Pancreas (tissue), 10 donors: ENCODE data around the gene POLR2H. TPM values are rescaled to one million over a fixed set of nuclear protein-coding genes. Genes with fewer than 3 reads are reported as not detected.

Source experiments
- ATAC-seq, 4 donors: fragments of 200-7000 bp; cut with Tn5 transposase; one replicate each; pipeline versions ENCODE4 v1.8.0 to v1.9.1; 2020; ENCODE audit warnings: mild to moderate bottlenecking in 4 of 4, moderate library complexity in 4 of 4
- DNase-seq, 6 donors: peaks; one replicate each; pipeline ENCODE4 v3.0.0-alpha.2; 2020
- FAIRE-seq: peaks from 2 replicates; lab custom pipeline; 2012; peaks lifted over from hg19 to GRCh38; lab: Jason Lieb, UNC
- H3K27ac ChIP-seq, 4 donors: fragments of 200-600 bp; sonication (generic); 1 replicate in 3 of 4; 2 replicates in 1 of 4; pipeline versions ENCODE4 v1.5.0 to v1.8.0; 2020
- H3K27me3 ChIP-seq, 4 donors: fragments of 200-600 bp; one replicate each; pipeline ENCODE4 v1.8.0; 2021
- H3K36me3 ChIP-seq, 3 donors: fragments of 200-600 bp; sonication (generic) in 1 of 3; one replicate each; pipeline versions ENCODE4 v1.5.0 to v1.8.0; 2020 to 2021
- H3K4me1 ChIP-seq, 3 donors: fragments of 200-600 bp; one replicate each; pipeline ENCODE4 v1.8.0; 2021
- H3K4me3 ChIP-seq, 4 donors: fragments of 200-600 bp; sonication (generic) in 2 of 4; one replicate each; pipeline versions ENCODE4 v1.5.0 to v1.8.0; 2020 to 2021
- H3K9me3 ChIP-seq, 4 donors: fragments of 200-600 bp; one replicate each; pipeline ENCODE4 v1.8.0; 2021
- CTCF ChIP-seq, 4 donors: fragments of 200-600 bp; sonication (generic) in 3 of 4; IDR thresholded peaks; one replicate each; pipeline versions ENCODE4 v1.5.0 to v1.8.0; 2021; ENCODE audit warnings: antibody characterized with exemption in 4 of 4
- WGBS, 2 donors: extraction: QIAGEN DNeasy Blood & Tissue Kit; methylation state at CpG; one replicate each; pipeline ENCODE4 v1.1.7; 2013; 5-methylcytosine and 5-hydroxymethylcytosine counted together
- intact Hi-C, 3 donors: fragments of 100-400 bp; cut with DNase I; formaldehyde crosslinking; loops; one replicate each; pipeline versions ENCODE4 v1.11.1 to v1.14.2; 2022
- polyA plus RNA-seq, 2 donors: library from polyadenylated mRNA; stranded (reverse); fragments of 200-250 nt; gene quantifications; one replicate each; pipeline ENCODE4 v1.2.3, GENCODE V29; 2013
- total RNA-seq, 6 donors: library from RNA; stranded (reverse); fragmentation: NEBNext Ultra II Directional in 4 of 6; extraction: Animal tissue kit (Norgen Biotek cat#: 25700) in 4 of 6; gene quantifications; one replicate each; pipeline versions ENCODE4 v1.2.1 to v1.2.4, GENCODE V29; 2021 to 2023
- donor health status: healthy with polysubstance abuse.
- donor health status: DM: no; HTN: no; CAD: no; lungs with moderate emphysema.
- donor health status: DM: no; HTN: no; CAD: no.
- donor health status: control.
- donor health status: control.
- donor health status: Bipolar disorder and iron deficiency.
- donor health status: DM: yes; HTN: yes; CAD: no.
- donor health status: DM: no; HTN: no; CAD: no.
- donor health status: DM: no; HTN: no; CAD: no.
- donor health status: DM: yes; HTN: yes; CAD: no.

POLR2H gene
- total and polyA plus RNA-seq, 8 donors, result 19.7 to 116 (median 28.8) TPM

GRCh38 chr3:184387174-184387714, 25.7 kb downstream of the POLR2H start:
- H3K4me1 ChIP-seq, result no peaks in the 10 kb centered on the region
- no peak for TF ChIP-seq CTCF (IDR thresholded peaks at IDR 0.05)
- no peak overlapping the region for H3K4me3 ChIP-seq
- H3K36me3 ChIP-seq, result no peaks in the 10 kb centered on the region
- intact Hi-C loops, result loop anchor here in 1 of 3 donors (10.0 kb wide), 1 partner anchor 148 kb away; no protein-coding TSS in a partner anchor
- no peaks in the 10 kb centered on the region for H3K27me3 ChIP-seq
- FAIRE-seq (no peak), DNase-seq (no peak), ATAC-seq (no peak)
- WGBS, 2 donors, result 93 to 95% methylated on average over 12 of the region's 12 CpGs
- H3K27ac ChIP-seq, result no peak overlapping the region
- no peaks in the 10 kb centered on the region for H3K9me3 ChIP-seq

- intact Hi-C loops, result loop anchor here in 1 of 3 donors (10.0 kb wide), 1 partner anchor 146 kb away; no protein-coding TSS in a partner anchor
- ATAC-seq (no peak), FAIRE-seq (no peak), DNase-seq (no peak)
- 70 to 79% methylated on average over 8 of the region's 8 CpGs for WGBS, 2 donors
- H3K4me3 ChIP-seq, result no peak overlapping the region
- no peaks in the 10 kb centered on the region for H3K27me3 ChIP-seq
- H3K27ac ChIP-seq, result no peak overlapping the region
- TF ChIP-seq CTCF (IDR thresholded peaks at IDR 0.05), result no peak
- H3K9me3 ChIP-seq, result no peaks in the 10 kb centered on the region
- H3K4me1 ChIP-seq, result no peaks in the 10 kb centered on the region
- H3K36me3 ChIP-seq, result no peaks in the 10 kb centered on the region
These were observed 26.8 kb downstream of the POLR2H start for GRCh38 chr3:184388164-184388935.

GRCh38 chr3:184388936-184389230, 27.4 kb downstream of the POLR2H start:
- Histone ChIP-seq H3K36me3 (no peaks in the 10 kb centered on the region), H3K27me3 (no peaks in the 10 kb centered on the region), H3K27ac (no peak overlapping the region), H3K9me3 (no peaks in the 10 kb centered on the region), H3K4me1 (no peaks in the 10 kb centered on the region), H3K4me3 (no peak overlapping the region)
- no peak for DNase-seq
- intact Hi-C loops, result loop anchor here in 1 of 3 donors (10.0 kb wide), 1 partner anchor 146 kb away; no protein-coding TSS in a partner anchor
- no peak for FAIRE-seq
- no peak for TF ChIP-seq CTCF (IDR thresholded peaks at IDR 0.05)
- no peak for ATAC-seq
- WGBS, 2 donors, result 76 to 78% methylated on average over 8 of the region's 8 CpGs

GRCh38 chr3:184389384-184389783, 27.9 kb downstream of the POLR2H start:
- no peak for ATAC-seq

More at GRCh38 chr3:184389384-184389783, 27.9 kb downstream of the POLR2H start:
- no peaks in the 10 kb centered on the region for H3K27me3 ChIP-seq
- no peak overlapping the region for H3K27ac ChIP-seq
- H3K36me3 ChIP-seq, result no peaks in the 10 kb centered on the region
- no peaks in the 10 kb centered on the region for H3K4me1 ChIP-seq
- DNase-seq (no peak), FAIRE-seq (no peak)
- H3K9me3 ChIP-seq, result no peaks in the 10 kb centered on the region
- WGBS, 2 donors, result 65 to 72% methylated on average over 5 of the region's 5 CpGs
- intact Hi-C loops, result loop anchor here in 1 of 3 donors (10.0 kb wide), 1 partner anchor 145 kb away; no protein-coding TSS in a partner anchor
- TF ChIP-seq CTCF (IDR thresholded peaks at IDR 0.05), result no peak
- no peak overlapping the region for H3K4me3 ChIP-seq
